Measurements from ENCODE around the gene GSTT2B. TPM values are rescaled to one million over a fixed set of nuclear protein-coding genes. Genes with fewer than 3 reads are reported as not detected.
"Not testable (repeated sequence)": the region's sequence is repeated elsewhere in the genome, so short reads cannot be mapped to it uniquely, and the experiment has no call there.

The GSTT2B gene
- total RNA-seq, 1 donor from 2014 or later: not detected

DNA sequence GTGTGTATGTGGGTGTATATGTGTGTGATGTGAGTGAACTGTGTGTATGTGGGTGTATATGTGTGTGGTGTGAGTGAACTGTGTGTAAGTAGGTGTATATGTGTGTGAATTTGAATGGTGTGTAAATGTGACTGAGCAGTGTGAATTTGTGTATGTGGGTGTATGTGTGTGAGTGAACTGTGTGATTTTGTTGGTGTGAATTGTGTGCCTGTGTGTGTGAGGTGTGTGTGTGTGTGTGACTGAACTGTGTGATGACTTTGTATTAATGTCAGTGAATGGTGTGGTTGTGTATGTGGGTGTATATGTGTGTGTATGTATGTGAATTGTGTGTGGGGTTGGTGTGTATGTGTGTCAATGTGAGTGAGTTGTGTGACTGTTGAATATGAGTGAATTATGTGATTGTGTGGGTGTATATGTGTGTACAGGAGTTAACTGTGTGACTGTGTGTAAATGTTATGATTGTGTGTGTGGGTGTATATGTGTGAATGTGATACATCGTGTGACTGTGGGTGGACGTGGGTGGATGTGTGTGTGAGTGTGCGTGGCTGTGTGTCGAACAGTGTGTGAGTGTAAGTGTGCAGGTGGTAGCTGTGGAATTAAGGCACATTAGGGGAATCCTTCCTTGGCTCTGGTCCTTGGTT, 25.7 kb upstream of the GSTT2B start:
- H3K4me3 ChIP-seq; H4K20me1 ChIP-seq (ENCODE audit: low read depth); H3K79me2 ChIP-seq (ENCODE audit: low read depth); H3K27ac ChIP-seq; H3K36me3 Mint-ChIP-seq; H3K4me3 Mint-ChIP-seq; H3K27me3 Mint-ChIP-seq (ENCODE audit: insufficient read depth, low read depth); H3K27ac Mint-ChIP-seq; DNase-seq (ENCODE audit: low spot score); H3K9me3 ChIP-seq (ENCODE audit: low read depth); H3K4me1 Mint-ChIP-seq; H3K36me3 ChIP-seq; H3K9ac ChIP-seq; H3K27me3 ChIP-seq; H2AFZ ChIP-seq (replicated peaks); H3K4me2 ChIP-seq; H3K4me1 ChIP-seq; H3K9me3 Mint-ChIP-seq; H3F3A ChIP-seq (ENCODE audit: low read depth): not testable (repeated sequence)

DNA sequence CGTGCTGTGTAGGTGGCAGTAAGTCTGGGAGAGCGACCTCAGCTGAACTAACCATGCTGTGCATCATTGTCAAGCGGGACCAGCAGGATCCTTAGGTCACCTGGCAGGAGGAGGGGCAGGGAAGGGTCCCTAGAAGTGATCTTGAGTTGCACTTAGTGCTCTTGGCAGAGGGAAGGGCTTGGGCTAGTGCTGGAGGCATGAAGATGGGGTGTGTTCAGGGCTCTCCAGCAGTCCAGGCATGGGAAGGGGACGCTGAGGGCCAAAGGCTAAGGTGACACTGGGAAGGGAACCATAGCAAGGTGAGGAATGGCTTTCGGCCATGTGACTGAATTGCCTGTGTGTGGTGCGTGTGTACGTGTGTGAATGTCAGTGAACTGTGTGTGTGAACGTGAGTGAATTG, 25.1 kb upstream of the GSTT2B start:
- not testable (repeated sequence) for H3K27ac Mint-ChIP-seq; H3K36me3 Mint-ChIP-seq; H2AFZ ChIP-seq (replicated peaks); H3K27me3 Mint-ChIP-seq (ENCODE audit: insufficient read depth, low read depth); H3K4me3 ChIP-seq; H3K4me1 ChIP-seq; H3K9me3 ChIP-seq (ENCODE audit: low read depth); H3K27ac ChIP-seq; DNase-seq (ENCODE audit: low spot score); H3K79me2 ChIP-seq (ENCODE audit: low read depth); H3K9me3 Mint-ChIP-seq; H3F3A ChIP-seq (ENCODE audit: low read depth); H4K20me1 ChIP-seq (ENCODE audit: low read depth); H3K36me3 ChIP-seq; H3K4me3 Mint-ChIP-seq; H3K27me3 ChIP-seq; H3K4me2 ChIP-seq; H3K9ac ChIP-seq; H3K4me1 Mint-ChIP-seq

DNA sequence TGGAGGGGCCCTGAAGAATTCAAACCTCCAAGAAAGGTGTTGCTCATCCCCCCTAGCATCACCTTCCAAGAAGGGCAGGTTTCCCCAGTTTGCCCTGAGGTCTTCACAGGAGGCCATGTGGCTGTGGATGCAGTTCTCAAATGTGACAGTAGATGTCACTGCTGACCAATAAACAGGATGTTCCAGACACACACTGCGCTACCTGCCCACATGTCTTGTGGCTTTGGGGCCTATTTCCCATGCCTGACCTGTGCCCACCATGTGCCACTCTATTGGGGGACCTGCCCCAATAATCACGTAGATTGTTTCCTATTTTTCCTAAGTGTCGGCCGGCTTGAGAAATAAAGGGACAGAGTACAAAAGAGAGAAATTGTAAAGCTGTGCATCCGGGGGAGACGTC, 23.4 kb upstream of the GSTT2B start:
- Histone ChIP-seq H3K4me2 (no peak overlapping the region), H3K27me3 (no peaks in the 10 kb centered on the region), H3K9ac (no peak overlapping the region), H3K4me3 (no peak overlapping the region), H3F3A (ENCODE audit: low read depth) (no peaks in the 10 kb centered on the region), H4K20me1 (ENCODE audit: low read depth) (no peaks in the 10 kb centered on the region), H2AFZ (replicated peaks) (no peak overlapping the region), H3K4me1 (no peaks in the 10 kb centered on the region), H3K9me3 (ENCODE audit: low read depth) (no peaks in the 10 kb centered on the region), H3K79me2 (ENCODE audit: low read depth) (no peaks in the 10 kb centered on the region), H3K27ac (no peak overlapping the region), H3K36me3 (no peaks in the 10 kb centered on the region)
- H3K4me1 Mint-ChIP-seq: no peaks in the 10 kb centered on the region
- no peak for DNase-seq (ENCODE audit: low spot score)
- TF ChIP-seq EZH2 (IDR thresholded peaks at IDR 0.05) (no peak), EZH2phosphoT487 (IDR thresholded peaks at IDR 0.05) (no peak)
- TF ChIP-seq, protein P1, sequence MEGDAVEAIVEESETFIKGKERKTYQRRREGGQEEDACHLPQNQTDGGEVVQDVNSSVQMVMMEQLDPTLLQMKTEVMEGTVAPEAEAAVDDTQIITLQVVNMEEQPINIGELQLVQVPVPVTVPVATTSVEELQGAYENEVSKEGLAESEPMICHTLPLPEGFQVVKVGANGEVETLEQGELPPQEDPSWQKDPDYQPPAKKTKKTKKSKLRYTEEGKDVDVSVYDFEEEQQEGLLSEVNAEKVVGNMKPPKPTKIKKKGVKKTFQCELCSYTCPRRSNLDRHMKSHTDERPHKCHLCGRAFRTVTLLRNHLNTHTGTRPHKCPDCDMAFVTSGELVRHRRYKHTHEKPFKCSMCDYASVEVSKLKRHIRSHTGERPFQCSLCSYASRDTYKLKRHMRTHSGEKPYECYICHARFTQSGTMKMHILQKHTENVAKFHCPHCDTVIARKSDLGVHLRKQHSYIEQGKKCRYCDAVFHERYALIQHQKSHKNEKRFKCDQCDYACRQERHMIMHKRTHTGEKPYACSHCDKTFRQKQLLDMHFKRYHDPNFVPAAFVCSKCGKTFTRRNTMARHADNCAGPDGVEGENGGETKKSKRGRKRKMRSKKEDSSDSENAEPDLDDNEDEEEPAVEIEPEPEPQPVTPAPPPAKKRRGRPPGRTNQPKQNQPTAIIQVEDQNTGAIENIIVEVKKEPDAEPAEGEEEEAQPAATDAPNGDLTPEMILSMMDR (IDR thresholded peaks at IDR 0.05): no peak
- no peak overlapping the region for H3K4me3 Mint-ChIP-seq
- H3K9me3 Mint-ChIP-seq: no peaks in the 10 kb centered on the region
- H3K27me3 Mint-ChIP-seq (ENCODE audit: insufficient read depth, low read depth): no peaks in the 10 kb centered on the region
- no peak overlapping the region for H3K27ac Mint-ChIP-seq
- no peaks in the 10 kb centered on the region for H3K36me3 Mint-ChIP-seq

DNA sequence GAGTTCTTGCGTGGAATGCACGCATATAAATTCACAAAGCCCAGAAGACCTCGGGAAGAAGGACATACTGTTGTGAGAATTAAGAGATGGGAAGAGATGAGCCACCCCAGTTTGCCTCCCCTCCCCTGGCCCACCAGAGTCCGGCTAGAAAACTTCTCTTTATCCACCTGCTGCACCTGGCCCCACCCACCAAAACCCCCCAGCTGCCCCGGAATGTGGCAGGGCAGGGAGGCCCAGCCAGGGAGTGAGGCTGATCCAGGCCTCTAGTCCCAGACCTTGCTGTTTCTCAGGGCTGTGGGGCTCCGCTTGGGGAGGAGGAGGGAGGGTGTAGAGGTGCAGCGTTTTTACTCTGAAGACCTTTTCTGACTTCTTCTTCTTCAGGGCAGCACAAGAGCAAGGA, 19.6 kb upstream of the GSTT2B start:
- H3K27me3 ChIP-seq; H3K79me2 ChIP-seq (ENCODE audit: low read depth); H3K27ac ChIP-seq; H3K27me3 Mint-ChIP-seq (ENCODE audit: insufficient read depth, low read depth); H3K9me3 ChIP-seq (ENCODE audit: low read depth); H3K4me1 Mint-ChIP-seq; DNase-seq (ENCODE audit: low spot score); H2AFZ ChIP-seq (replicated peaks); H3K4me3 Mint-ChIP-seq; H3K36me3 ChIP-seq; H3K27ac Mint-ChIP-seq; H3F3A ChIP-seq (ENCODE audit: low read depth); H4K20me1 ChIP-seq (ENCODE audit: low read depth); H3K4me2 ChIP-seq; H3K9ac ChIP-seq; H3K9me3 Mint-ChIP-seq; H3K4me1 ChIP-seq; H3K4me3 ChIP-seq; H3K36me3 Mint-ChIP-seq: not testable (repeated sequence)

DNA sequence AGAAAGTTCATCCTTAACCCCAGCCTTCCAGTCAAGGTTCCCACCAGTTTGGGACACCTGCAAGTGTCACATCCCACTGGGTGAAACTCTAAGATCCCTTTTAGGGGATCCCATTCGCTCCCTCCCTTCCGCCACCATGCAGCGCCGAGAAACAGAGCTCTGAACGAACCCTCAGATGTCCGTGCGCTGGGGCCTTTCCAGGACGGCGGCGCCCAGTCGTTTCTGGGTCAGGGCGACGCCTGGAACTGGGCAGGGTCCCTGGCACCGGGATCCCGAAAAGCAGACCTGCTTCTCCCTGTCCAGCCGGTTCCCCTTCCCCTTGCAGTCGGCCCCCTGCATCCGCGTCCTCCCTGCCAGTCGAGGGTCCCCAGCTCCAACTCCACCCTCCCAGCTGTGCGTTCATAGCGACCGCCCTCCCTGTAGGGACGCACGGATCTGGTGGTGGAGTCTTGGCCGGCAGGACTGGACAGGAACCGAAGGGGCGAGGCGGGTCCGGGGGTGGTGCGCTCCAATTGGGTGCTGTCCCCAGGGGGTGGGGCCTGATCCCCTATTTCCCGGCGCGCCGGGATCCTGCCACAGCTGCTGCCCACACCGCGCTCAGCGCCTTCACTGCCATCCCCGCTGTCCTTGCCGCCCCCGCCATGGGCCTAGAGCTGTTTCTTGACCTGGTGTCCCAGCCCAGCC, 18.7 kb upstream of the GSTT2B start, which contains the start of gene GSTT2:
Gene GSTT2 (plus strand): TSS at position 578 of the 684 bp plus-strand sequence.
- not testable (repeated sequence) for H3K36me3 ChIP-seq; H3K9me3 ChIP-seq (ENCODE audit: low read depth); H3K79me2 ChIP-seq (ENCODE audit: low read depth); H3F3A ChIP-seq (ENCODE audit: low read depth); DNase-seq (ENCODE audit: low spot score); H3K27me3 Mint-ChIP-seq (ENCODE audit: insufficient read depth, low read depth); H3K27me3 ChIP-seq; H3K4me3 ChIP-seq; H3K27ac Mint-ChIP-seq; H3K4me1 ChIP-seq; H4K20me1 ChIP-seq (ENCODE audit: low read depth); H3K9ac ChIP-seq; H3K36me3 Mint-ChIP-seq; H2AFZ ChIP-seq (replicated peaks); H3K27ac ChIP-seq; H3K4me3 Mint-ChIP-seq; H3K4me2 ChIP-seq; H3K4me1 Mint-ChIP-seq; H3K9me3 Mint-ChIP-seq

DNA sequence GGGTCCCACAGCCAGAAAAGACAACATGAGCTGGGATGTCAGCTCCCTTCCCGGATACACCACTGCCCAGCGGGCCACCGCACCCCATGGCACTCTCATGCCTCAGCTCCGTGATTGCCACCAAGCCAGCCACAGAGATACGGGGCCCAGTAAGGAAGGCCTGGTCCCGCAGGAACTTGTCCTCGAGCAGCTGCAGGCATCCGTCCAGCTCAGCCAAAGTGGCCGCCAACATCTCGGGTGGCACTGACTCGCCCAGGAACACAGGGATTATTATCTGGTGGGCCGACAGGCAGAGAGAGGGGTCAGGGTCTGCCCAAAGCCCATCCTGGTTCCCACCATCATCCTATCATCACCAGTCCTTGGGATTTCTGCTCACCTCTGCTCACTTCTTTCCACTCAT, 16.3 kb upstream of the GSTT2B start:
- not testable (repeated sequence) for H3K27me3 ChIP-seq; H3K27ac ChIP-seq; H3K9me3 ChIP-seq (ENCODE audit: low read depth); H3K27ac Mint-ChIP-seq; H3K79me2 ChIP-seq (ENCODE audit: low read depth); H3K9ac ChIP-seq; H3K4me2 ChIP-seq; H3K4me1 Mint-ChIP-seq; H4K20me1 ChIP-seq (ENCODE audit: low read depth); H3K27me3 Mint-ChIP-seq (ENCODE audit: insufficient read depth, low read depth); H3F3A ChIP-seq (ENCODE audit: low read depth); H3K4me3 ChIP-seq; H3K4me3 Mint-ChIP-seq; DNase-seq (ENCODE audit: low spot score); H3K36me3 Mint-ChIP-seq; H3K36me3 ChIP-seq; H3K9me3 Mint-ChIP-seq; H3K4me1 ChIP-seq; H2AFZ ChIP-seq (replicated peaks)

DNA sequence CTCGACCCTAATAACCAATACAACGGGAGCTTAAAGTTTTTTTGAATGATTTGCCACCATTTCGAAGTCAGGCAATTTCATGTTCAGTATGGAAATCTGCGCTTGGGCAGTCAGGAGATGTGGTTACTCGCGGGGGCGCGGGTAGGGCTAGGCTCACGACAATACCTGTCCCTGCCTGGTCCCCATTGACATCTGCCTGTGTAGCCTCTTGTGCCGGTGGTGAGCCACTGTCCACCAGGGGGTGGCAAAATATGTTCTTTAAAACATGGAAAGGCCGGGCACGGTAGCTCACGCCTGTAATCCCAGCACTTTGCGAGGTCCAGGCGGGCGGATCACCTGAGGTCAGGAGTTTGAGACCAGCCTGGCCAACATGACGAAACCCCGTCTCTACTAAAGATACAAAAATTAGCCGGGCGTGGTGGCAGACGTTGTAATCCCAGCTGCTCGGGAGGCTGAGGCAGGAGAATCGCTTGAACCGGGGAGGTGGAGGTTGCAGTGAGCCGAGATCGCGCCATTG, 13.9 kb upstream of the GSTT2B start:
- H3K27ac ChIP-seq; H2AFZ ChIP-seq (replicated peaks); H3K27ac Mint-ChIP-seq; H3K4me1 Mint-ChIP-seq; H3K9me3 ChIP-seq (ENCODE audit: low read depth); H3K27me3 Mint-ChIP-seq (ENCODE audit: insufficient read depth, low read depth); H4K20me1 ChIP-seq (ENCODE audit: low read depth); H3K4me3 Mint-ChIP-seq; DNase-seq (ENCODE audit: low spot score); H3K4me2 ChIP-seq; H3K4me3 ChIP-seq; H3K27me3 ChIP-seq; H3K79me2 ChIP-seq (ENCODE audit: low read depth); H3K4me1 ChIP-seq; H3K9ac ChIP-seq; H3K36me3 ChIP-seq; H3F3A ChIP-seq (ENCODE audit: low read depth); H3K9me3 Mint-ChIP-seq: not testable (repeated sequence)
- H3K36me3 Mint-ChIP-seq: peaks cover 11% of the 10 kb centered on the region
